WTC11 (cell line): Measurements from ENCODE around the gene SHANK2.

ENCODE experiments used
- CREB1 ChIP-seq: sonication (generic); formaldehyde crosslinking; IDR thresholded peaks from 2 replicates; pipeline ENCODE4 v1.8.0; 2023; ENCODE audit warnings: mild to moderate bottlenecking, missing genetic modification reagents
- ETV6 ChIP-seq: sonication (generic); formaldehyde crosslinking; IDR thresholded peaks from 2 replicates; pipeline ENCODE4 v1.8.1; 2022; ENCODE audit warnings: mild to moderate bottlenecking, missing genetic modification reagents
- FOXP1 ChIP-seq: sonication (generic); formaldehyde crosslinking; IDR thresholded peaks from 2 replicates; pipeline ENCODE4 v1.8.0; 2022; ENCODE audit warnings: missing genetic modification reagents, mild to moderate bottlenecking, moderate library complexity, borderline replicate concordance
- GABPB1 ChIP-seq: sonication (generic); formaldehyde crosslinking; IDR thresholded peaks from 2 replicates; pipeline ENCODE4 v1.8.1; 2023; ENCODE audit warnings: mild to moderate bottlenecking, missing genetic modification reagents
- GRHL2 ChIP-seq: fragments of 250-450 bp; sonication (Bioruptor Pico); IDR thresholded peaks from 2 replicates; pipeline ENCODE4 v1.8.0; 2022; ENCODE audit warnings: mild to moderate bottlenecking, moderate library complexity; ENCODE audit not compliant: insufficient replicate concordance, severe bottlenecking
- NR2C2 ChIP-seq: sonication (generic); formaldehyde crosslinking; IDR thresholded peaks from 2 replicates; pipeline ENCODE4 v1.8.0; 2022; ENCODE audit warnings: mild to moderate bottlenecking, missing genetic modification reagents
- SP1 ChIP-seq: sonication (generic); formaldehyde crosslinking; conservative IDR thresholded peaks from 2 replicates; pipeline ENCODE4 v1.8.1; 2022; ENCODE audit warnings: missing genetic modification reagents
- TCF7 ChIP-seq: sonication (generic); formaldehyde crosslinking; IDR thresholded peaks from 2 replicates; pipeline ENCODE4 v1.8.0; 2022; ENCODE audit warnings: mild to moderate bottlenecking, low read depth, missing genetic modification reagents, moderate library complexity
- TF ChIP-seq, protein P1 (sequence below): fragments of 200-600 bp; IDR thresholded peaks from 2 replicates; pipeline ENCODE4 v1.8.0; 2022; ENCODE audit warnings: antibody characterized with exemption

DNA sequence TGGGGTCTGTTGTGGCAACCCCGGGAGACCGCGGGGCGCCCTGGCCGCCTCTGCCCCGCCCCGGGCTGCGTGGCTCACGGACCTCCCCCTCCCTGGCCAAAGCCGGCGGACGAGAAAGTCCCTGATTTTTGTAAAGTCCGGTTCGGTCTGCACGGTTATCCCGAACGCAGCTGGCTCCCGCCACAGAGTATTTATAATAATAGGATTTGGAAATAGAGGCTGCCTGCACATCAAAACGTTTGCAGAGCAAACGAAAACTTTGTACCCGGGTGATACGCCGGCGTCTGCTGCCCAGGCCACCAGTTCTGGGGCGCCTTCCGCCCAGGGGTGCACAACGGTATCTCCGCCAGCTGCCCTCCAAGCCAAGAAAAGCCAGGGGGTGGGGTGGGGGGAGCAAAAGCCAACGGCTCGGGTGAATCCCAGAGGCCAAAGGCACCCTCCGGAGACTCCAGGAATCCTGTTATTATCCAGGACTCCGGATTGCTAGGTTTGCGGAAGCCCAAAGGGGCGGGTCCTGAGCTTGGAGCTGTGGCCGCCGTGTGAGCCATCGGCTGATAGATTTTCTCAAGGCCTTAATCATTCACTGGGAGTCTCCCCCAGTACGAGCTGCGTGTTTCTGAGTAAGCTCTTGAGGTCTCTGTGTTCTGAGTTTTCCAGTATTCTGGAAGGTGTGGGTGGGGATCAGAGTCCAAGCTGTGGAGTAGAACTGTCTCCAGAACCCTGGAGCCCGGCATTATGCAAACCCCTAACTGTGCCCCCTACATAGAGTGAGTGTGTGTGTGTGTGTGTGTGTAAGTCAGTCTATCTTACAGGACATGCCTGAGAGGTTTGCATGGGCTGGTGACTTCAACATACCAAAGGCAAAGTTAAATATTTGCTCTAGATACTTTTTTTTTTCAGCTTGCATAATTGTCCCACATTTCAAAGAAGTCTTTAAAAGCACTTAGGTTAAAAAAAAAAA, 673 bp upstream of the SHANK2 start:
- TF ChIP-seq, protein P1, sequence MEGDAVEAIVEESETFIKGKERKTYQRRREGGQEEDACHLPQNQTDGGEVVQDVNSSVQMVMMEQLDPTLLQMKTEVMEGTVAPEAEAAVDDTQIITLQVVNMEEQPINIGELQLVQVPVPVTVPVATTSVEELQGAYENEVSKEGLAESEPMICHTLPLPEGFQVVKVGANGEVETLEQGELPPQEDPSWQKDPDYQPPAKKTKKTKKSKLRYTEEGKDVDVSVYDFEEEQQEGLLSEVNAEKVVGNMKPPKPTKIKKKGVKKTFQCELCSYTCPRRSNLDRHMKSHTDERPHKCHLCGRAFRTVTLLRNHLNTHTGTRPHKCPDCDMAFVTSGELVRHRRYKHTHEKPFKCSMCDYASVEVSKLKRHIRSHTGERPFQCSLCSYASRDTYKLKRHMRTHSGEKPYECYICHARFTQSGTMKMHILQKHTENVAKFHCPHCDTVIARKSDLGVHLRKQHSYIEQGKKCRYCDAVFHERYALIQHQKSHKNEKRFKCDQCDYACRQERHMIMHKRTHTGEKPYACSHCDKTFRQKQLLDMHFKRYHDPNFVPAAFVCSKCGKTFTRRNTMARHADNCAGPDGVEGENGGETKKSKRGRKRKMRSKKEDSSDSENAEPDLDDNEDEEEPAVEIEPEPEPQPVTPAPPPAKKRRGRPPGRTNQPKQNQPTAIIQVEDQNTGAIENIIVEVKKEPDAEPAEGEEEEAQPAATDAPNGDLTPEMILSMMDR, result no peak
- TF ChIP-seq TCF7, result no peak
- no peak for TF ChIP-seq GRHL2 (CRISPR knock-in tag)
- TF ChIP-seq ETV6 (CRISPR knock-in tag), result 0 out of 2 replicates have a peak, but pooled peaks have one; percentile 19
- no peak for TF ChIP-seq NR2C2 (CRISPR knock-in tag)
- no peak; the same call in 1 of the 2 replicates for TF ChIP-seq SP1
- TF ChIP-seq FOXP1 (CRISPR knock-in tag), result no peak
- peak; percentile 73 for TF ChIP-seq GABPB1
- TF ChIP-seq CREB1 (CRISPR knock-in tag), result no peak
